GM12864 (cell line): ENCODE results near the gene DDX60.
"Not testable (repeated sequence)": the region's sequence is repeated elsewhere in the genome, so short reads cannot be mapped to it uniquely, and the experiment has no call there.

ENCODE experiments used
- DNase-seq: peaks from one replicate; pipeline ENCODE4 v3.0.0-alpha.2; 2011; ENCODE audit warnings: low read depth
- H3K4me3 ChIP-seq: 2 replicates; pipeline ENCODE4 v1.5.1; 2011; ENCODE audit warnings: mild to moderate bottlenecking, low read depth, low read length, control low read depth
- TF ChIP-seq, protein P1 (sequence below): IDR thresholded peaks from 2 replicates; pipeline ENCODE4 v1.5.1; 2011; ENCODE audit warnings: low read depth, mild to moderate bottlenecking, moderate library complexity, low read length, control low read depth, inconsistent platforms; ENCODE audit errors: missing control alignments

Gene DDX60

DNA sequence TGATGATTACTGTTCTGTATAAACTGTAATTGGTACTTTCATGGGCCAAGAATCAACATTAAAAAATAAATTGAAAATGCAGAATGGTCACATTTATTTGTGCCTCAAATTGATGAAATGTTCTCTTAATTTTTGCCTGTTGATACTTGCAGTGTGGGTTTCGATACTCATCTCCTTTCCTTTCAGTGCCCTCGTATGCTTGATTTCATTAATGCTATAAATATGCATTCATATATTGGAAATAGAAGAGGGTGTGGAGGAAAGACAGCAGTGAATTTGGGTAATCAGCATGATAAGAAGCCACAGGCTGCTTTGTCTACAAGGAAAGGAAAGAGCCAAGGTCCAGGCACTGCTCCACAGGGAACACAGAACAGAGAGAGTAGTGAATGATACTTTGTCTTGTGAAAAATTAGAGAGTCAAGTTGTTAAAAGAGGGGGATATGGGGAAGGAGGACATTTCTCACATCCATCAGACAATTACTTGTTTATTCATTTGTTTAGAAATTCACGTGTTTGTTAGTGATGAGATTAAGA lies 1.0 kb upstream of the DDX60 start:
- no peak overlapping the region for H3K4me3 ChIP-seq
- DNase-seq = no peak
- TF ChIP-seq, protein P1, sequence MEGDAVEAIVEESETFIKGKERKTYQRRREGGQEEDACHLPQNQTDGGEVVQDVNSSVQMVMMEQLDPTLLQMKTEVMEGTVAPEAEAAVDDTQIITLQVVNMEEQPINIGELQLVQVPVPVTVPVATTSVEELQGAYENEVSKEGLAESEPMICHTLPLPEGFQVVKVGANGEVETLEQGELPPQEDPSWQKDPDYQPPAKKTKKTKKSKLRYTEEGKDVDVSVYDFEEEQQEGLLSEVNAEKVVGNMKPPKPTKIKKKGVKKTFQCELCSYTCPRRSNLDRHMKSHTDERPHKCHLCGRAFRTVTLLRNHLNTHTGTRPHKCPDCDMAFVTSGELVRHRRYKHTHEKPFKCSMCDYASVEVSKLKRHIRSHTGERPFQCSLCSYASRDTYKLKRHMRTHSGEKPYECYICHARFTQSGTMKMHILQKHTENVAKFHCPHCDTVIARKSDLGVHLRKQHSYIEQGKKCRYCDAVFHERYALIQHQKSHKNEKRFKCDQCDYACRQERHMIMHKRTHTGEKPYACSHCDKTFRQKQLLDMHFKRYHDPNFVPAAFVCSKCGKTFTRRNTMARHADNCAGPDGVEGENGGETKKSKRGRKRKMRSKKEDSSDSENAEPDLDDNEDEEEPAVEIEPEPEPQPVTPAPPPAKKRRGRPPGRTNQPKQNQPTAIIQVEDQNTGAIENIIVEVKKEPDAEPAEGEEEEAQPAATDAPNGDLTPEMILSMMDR = no peak

DNA sequence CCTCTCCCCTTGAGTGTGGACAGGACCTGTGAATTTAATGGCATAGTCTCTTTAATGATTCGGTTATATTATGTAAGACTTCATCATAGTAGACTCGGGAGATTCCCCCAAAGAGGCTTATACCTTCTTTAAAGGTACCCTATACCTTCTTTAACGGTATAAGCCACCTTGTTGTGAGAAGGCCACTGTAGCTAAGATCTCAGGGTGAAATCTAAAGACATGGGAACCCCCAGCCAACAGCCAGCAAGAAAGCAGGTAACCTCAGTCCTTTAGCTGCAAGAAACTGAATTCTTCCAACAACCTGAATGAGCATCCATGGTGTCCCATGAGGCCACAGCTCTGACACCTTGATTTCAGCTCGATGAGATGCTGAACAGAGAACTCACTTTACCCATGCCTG lies 931 bp downstream of the DDX60 start:
- DNase-seq = no peak
- peak overlapping the region; percentile 53; the same call in 1 of the 2 replicates for H3K4me3 ChIP-seq

DNA sequence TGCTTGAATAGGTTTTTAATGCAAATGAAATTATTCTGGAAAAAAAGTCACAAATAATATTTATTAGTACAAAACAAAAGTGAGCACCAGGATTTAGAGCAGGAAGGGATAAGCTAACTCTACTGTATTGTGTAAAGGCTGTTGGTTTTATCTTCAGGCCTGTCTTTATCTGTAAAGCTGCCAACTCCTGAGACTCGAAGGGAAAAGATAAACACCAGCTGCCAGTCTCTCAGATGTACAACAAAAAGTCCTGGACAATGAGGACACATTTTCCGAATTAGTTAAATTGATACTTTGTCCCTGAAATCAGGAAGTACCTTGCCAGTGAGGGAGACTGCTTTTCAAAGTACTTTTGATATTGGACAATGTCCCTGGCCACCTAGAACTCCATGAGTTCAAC lies 8.8 kb downstream of the DDX60 start:
- no peak for DNase-seq
- TF ChIP-seq, protein P1 = no peak
- no peak overlapping the region for H3K4me3 ChIP-seq

More for the DNA sequence above, 931 bp downstream of the DDX60 start:
- TF ChIP-seq, protein P1 = no peak

DNA sequence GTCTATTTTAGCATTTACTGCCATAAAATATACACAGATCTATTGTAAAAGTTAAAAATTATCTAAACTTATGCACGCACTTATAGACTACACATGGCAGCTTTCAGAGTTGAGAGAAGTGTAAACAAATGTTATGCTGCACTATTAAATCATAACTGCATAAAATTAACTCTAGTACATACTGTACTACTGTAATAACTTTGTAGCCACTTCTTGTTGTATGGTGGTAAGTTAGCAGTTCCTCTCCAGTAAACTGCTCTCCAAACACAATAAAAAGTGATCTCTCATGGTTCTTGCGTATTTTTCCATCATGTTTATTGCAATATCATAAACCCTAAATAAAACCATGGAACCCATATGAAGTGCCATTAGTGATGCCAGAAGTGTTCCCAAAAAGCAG lies 9.6 kb downstream of the DDX60 start:
- no peak for DNase-seq
- TF ChIP-seq, protein P1 = no peak
- H3K4me3 ChIP-seq = no peak overlapping the region

DNA sequence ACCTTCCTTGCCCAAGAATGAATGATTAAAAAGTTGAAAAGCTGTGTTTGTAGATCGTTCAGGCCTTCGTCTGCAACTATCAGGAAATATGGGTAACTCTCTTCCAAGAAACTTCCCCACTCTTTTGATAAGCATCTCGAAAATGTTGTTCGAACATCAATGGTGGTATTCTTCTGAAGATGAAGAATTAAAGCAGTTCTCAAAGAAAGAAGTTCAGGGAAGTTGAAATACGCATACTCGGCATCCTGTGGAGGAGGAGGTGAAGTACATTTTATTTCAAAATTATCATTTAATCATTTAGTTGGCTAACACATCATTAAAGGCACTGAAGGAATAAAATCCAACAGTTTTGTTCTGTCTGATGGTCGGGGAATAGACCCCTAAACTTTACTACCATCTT lies 12.1 kb downstream of the DDX60 start:
- no peak for DNase-seq
- no peak overlapping the region for H3K4me3 ChIP-seq
- TF ChIP-seq, protein P1 = no peak

DNA sequence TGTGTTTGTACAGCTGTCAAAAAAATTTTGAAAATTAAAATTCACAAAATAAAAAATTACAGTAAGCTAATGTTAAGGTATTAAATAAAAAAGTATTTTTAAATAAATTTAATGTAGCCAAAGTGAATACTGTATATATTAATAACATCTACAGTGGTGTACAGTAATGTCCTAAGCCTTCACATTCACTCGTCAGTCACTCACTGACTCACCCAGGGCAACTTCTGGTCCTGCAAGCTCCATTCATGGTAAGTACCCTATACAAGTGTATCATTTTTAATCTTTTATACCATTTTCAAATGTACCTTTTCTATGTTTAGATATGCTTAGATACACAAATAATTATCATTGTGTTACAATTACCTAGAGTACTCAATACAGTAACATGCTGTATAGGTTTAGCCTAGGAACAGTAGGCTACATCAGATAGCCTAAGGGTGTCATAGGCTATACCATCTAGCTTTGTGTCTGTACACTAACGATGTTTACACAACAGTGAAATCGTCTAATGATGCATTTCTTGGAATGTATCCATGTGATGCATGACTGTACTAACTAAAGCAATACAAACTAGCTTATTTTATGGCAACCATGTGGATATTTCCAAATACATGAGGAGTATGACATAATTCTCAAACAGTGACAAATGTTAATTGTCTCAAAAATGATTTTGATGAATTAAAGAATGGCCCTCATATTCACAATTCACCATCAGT lies 13.7 kb downstream of the DDX60 start:
- no peak for DNase-seq
- TF ChIP-seq, protein P1 = no peak
- H3K4me3 ChIP-seq = no peak overlapping the region

DNA sequence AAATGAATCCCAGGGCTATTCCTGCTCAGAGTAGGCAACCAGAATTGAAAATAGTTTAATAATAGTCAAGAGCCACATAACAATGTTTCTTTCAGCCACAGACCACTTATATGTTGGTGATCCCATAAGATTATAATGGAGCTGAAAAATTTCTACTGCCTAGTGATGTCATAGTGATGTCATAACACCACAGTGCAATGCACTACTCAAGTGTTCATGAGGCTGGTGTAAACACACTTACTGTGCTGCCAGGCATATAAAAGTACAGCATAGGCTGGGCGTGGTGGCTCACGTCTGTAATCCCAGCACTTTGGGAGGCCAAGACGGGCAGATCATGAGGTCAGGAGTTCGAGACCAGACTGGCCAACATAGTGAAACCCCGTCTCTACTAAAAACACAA lies 15.1 kb downstream of the DDX60 start:
- not testable (repeated sequence) for DNase-seq, H3K4me3 ChIP-seq
